Stomach (tissue), 4 donors: ENCODE results near the gene PORCN.

Experiments
- POLR2AphosphoS5 ChIP-seq, 3 donors: sonication (generic); formaldehyde crosslinking; IDR thresholded peaks; one replicate each; pipeline ENCODE4 v1.6.1; 2016; ENCODE audit warnings: antibody characterized with exemption in 3 of 3
- TF ChIP-seq, protein P1 (sequence below), 7 experiments: fragments of 450-650 bp in 4 of 7; fragments of 200-600 bp in 3 of 7; sonication (generic) in 3 of 7; IDR thresholded peaks; one replicate each; pipeline ENCODE4 v1.5.1; 2016 to 2019; ENCODE audit warnings: antibody characterized with exemption in 7 of 7, control low read depth in 2 of 7, mild to moderate bottlenecking in 1 of 7

DNA sequence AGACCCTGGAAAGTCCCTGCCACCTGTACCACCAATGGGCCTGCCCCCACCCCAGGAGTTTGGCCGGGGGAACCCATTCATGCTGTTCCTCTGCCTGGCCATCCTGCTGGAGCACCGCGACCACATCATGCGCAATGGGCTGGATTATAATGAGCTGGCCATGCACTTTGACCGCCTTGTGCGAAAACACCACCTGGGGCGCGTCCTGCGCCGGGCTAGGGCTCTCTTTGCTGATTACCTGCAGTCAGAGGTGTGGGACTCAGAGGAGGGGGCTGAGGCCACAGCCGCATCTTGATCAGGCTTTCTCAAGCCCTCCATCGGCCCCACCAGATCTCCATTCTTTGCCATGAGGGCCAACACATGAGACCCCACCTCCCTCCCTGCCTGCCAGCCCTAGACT lies 51.9 kb downstream of the PORCN start:
- TF ChIP-seq POLR2AphosphoS5 (IDR thresholded peaks at IDR 0.05), result no peak
- TF ChIP-seq, protein P1, sequence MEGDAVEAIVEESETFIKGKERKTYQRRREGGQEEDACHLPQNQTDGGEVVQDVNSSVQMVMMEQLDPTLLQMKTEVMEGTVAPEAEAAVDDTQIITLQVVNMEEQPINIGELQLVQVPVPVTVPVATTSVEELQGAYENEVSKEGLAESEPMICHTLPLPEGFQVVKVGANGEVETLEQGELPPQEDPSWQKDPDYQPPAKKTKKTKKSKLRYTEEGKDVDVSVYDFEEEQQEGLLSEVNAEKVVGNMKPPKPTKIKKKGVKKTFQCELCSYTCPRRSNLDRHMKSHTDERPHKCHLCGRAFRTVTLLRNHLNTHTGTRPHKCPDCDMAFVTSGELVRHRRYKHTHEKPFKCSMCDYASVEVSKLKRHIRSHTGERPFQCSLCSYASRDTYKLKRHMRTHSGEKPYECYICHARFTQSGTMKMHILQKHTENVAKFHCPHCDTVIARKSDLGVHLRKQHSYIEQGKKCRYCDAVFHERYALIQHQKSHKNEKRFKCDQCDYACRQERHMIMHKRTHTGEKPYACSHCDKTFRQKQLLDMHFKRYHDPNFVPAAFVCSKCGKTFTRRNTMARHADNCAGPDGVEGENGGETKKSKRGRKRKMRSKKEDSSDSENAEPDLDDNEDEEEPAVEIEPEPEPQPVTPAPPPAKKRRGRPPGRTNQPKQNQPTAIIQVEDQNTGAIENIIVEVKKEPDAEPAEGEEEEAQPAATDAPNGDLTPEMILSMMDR (IDR thresholded peaks at IDR 0.05), result no peak
